Measurements from ENCODE around the gene DAPK2.

DNA sequence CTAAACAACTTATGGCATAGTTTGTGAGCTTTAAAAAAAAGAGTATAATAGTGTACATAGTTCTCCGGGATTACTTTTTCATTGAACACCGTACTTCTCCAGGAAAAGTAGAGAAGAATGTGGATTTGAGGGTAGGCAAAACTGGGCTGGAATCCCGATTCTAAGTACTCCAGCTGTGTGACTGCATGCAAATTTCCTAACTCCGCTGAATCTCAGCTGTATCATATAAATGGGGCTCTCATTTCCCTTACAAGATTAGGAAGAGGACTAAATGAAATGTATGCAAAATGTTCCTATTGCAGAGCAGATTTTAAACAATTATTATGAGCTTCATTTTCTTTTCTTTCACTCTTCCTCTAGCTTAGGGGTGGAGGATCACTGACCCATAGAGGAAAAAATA, 142.2 kb downstream of the DAPK2 start:
- TF ChIP-seq, protein P1, sequence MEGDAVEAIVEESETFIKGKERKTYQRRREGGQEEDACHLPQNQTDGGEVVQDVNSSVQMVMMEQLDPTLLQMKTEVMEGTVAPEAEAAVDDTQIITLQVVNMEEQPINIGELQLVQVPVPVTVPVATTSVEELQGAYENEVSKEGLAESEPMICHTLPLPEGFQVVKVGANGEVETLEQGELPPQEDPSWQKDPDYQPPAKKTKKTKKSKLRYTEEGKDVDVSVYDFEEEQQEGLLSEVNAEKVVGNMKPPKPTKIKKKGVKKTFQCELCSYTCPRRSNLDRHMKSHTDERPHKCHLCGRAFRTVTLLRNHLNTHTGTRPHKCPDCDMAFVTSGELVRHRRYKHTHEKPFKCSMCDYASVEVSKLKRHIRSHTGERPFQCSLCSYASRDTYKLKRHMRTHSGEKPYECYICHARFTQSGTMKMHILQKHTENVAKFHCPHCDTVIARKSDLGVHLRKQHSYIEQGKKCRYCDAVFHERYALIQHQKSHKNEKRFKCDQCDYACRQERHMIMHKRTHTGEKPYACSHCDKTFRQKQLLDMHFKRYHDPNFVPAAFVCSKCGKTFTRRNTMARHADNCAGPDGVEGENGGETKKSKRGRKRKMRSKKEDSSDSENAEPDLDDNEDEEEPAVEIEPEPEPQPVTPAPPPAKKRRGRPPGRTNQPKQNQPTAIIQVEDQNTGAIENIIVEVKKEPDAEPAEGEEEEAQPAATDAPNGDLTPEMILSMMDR (IDR thresholded peaks at IDR 0.05) = no peak
- TF ChIP-seq EZH2 (IDR thresholded peaks at IDR 0.05; ENCODE audit: borderline replicate concordance, insufficient read depth, low read depth, low read length, poor library complexity, severe bottlenecking) = no peak

Measured in B cell (primary cell).